H1 (cell line): ENCODE data around the gene RNMT. TPM values are rescaled to one million over a fixed set of nuclear protein-coding genes. Genes with fewer than 3 reads are reported as not detected.

Experiments
- CTCF ChIA-PET: fragments of 300-600 bp; sonication (Branson Sonifier 250); formaldehyde crosslinking; loops from one replicate; lab custom pipeline; 2021; ENCODE audit not compliant: partially characterized antibody; lab: Charles Lee
- POLR2A ChIA-PET: fragments of 300-600 bp; sonication (Branson Sonifier 250); formaldehyde crosslinking; loops from one replicate; lab custom pipeline; 2021; ENCODE audit warnings: inconsistent platforms; ENCODE audit not compliant: partially characterized antibody; lab: Charles Lee
- DNase-seq, 2 experiments: peaks; one replicate each; pipeline versions ENCODE4 v3.0.0 to v3.0.0-alpha.2; 2010 to 2022; ENCODE audit warnings: low spot score in 2 of 2, low read depth in 1 of 2, mixed read lengths in 1 of 2
- FAIRE-seq: peaks from 2 replicates; lab custom pipeline; 2011; peaks lifted over from hg19 to GRCh38; lab: Jason Lieb, UNC
- H2AFZ ChIP-seq: 2 replicates; pipeline ENCODE4 v1.8.1; 2012; ENCODE audit warnings: low read length, inconsistent platforms
- H2AK5ac ChIP-seq: 2 replicates; pipeline ENCODE4 v1.6.1; 2013; ENCODE audit warnings: low read depth, low read length
- H2BK120ac ChIP-seq: replicated peaks from 2 replicates; pipeline ENCODE3; 2013; ENCODE audit warnings: low read depth, low read length, inconsistent platforms
- H2BK12ac ChIP-seq: 2 replicates; pipeline ENCODE4 v1.6.1; 2013; ENCODE audit warnings: low read depth, low read length
- H2BK15ac ChIP-seq: 2 replicates; pipeline ENCODE4 v1.6.1; 2013; ENCODE audit warnings: low read length
- H2BK20ac ChIP-seq: 2 replicates; pipeline ENCODE4 v1.6.1; 2013; ENCODE audit warnings: low read length
- H2BK5ac ChIP-seq: 2 replicates; pipeline ENCODE4 v1.6.1; 2013; ENCODE audit warnings: low read depth, low read length
- H3K14ac ChIP-seq: 2 replicates; pipeline ENCODE4 v1.6.1; 2013; ENCODE audit warnings: inconsistent platforms; ENCODE audit not compliant: insufficient read length
- H3K18ac ChIP-seq: 2 replicates; pipeline ENCODE4 v1.6.1; 2013; ENCODE audit warnings: low read length; ENCODE audit errors: extremely low read depth
- H3K23ac ChIP-seq: 2 replicates; pipeline ENCODE4 v1.6.1; 2013; ENCODE audit warnings: inconsistent platforms; ENCODE audit not compliant: insufficient read length
- H3K23me2 ChIP-seq: 2 replicates; pipeline ENCODE4 v1.6.1; 2013; ENCODE audit warnings: low read depth, low read length
- H3K27ac ChIP-seq: 2 replicates; pipeline ENCODE4 v1.6.1; 2011; ENCODE audit warnings: low read depth, low read length, inconsistent platforms
- H3K27me3 ChIP-seq, 4 experiments: replicated peaks in 1 of 4; 1 replicate in 1 of 4; 2 replicates in 3 of 4; pipeline versions ENCODE4 v1.6.1 to v1.8.1; 2011 to 2013; ENCODE audit warnings: low read length in 3 of 4, mild to moderate bottlenecking in 3 of 4, inconsistent platforms in 2 of 4, mixed read lengths in 2 of 4, moderate library complexity in 1 of 4; ENCODE audit not compliant: control insufficient read depth in 3 of 4, insufficient read depth in 3 of 4; ENCODE audit errors: extremely low read depth in 1 of 4
- H3K36me3 ChIP-seq, 4 experiments: 2 replicates each; pipeline versions ENCODE4 v1.6.1 to v1.8.1; 2011 to 2013; ENCODE audit warnings: mild to moderate bottlenecking in 4 of 4, low read length in 3 of 4, moderate library complexity in 2 of 4, control low read depth in 1 of 4, inconsistent platforms in 1 of 4; ENCODE audit not compliant: insufficient read depth in 4 of 4, control insufficient read depth in 2 of 4
- H3K4ac ChIP-seq: replicated peaks from 2 replicates; pipeline ENCODE3; 2013; ENCODE audit warnings: low read length, low read depth, mixed read lengths, inconsistent platforms; ENCODE audit not compliant: insufficient read length
- H3K4me1 ChIP-seq, 4 experiments: replicated peaks in 1 of 4; 1 replicate in 1 of 4; 2 replicates in 3 of 4; pipeline versions ENCODE4 v1.6.1 to v1.8.1; 2011 to 2013; ENCODE audit warnings: low read length in 3 of 4, inconsistent platforms in 2 of 4, mixed read lengths in 1 of 4; ENCODE audit not compliant: insufficient read depth in 4 of 4, control insufficient read depth in 3 of 4
- H3K4me2 ChIP-seq, 2 experiments: 2 replicates each; pipeline versions ENCODE4 v1.6.1 to v1.8.1; 2011 to 2013; ENCODE audit warnings: low read depth in 2 of 2, low read length in 2 of 2, control low read depth in 1 of 2, inconsistent platforms in 1 of 2, mild to moderate bottlenecking in 1 of 2; ENCODE audit not compliant: insufficient read depth in 1 of 2
- H3K4me3 ChIP-seq, 4 experiments: fragments of 200-600, 300-600 bp in 1 of 4; sonication (generic), shearing (Covaris generic), sonication (Bioruptor Twin) in 1 of 4; 2 replicates each; pipeline versions ENCODE4 v1.5.1 to v1.8.1; 2011 to 2016; ENCODE audit warnings: low read length in 4 of 4, low read depth in 3 of 4, control low read depth in 2 of 4, inconsistent platforms in 2 of 4, mild to moderate bottlenecking in 2 of 4, mixed read lengths in 1 of 4, moderate library complexity in 1 of 4; ENCODE audit not compliant: insufficient read depth in 2 of 4; ENCODE audit errors: extremely low read depth in 1 of 4
- H3K56ac ChIP-seq: replicated peaks from 2 replicates; pipeline ENCODE3; 2013; ENCODE audit warnings: low read depth, mild to moderate bottlenecking, mixed read lengths, low read length, inconsistent platforms; ENCODE audit not compliant: insufficient read length
- H3K79me1 ChIP-seq: 2 replicates; pipeline ENCODE4 v1.6.1; 2013; ENCODE audit warnings: low read depth, low read length, control low read depth
- H3K79me2 ChIP-seq, 2 experiments: 2 replicates each; pipeline versions ENCODE4 v1.6.1 to v1.8.1; 2012 to 2013; ENCODE audit warnings: low read length in 2 of 2, mild to moderate bottlenecking in 2 of 2, inconsistent platforms in 1 of 2; ENCODE audit not compliant: insufficient read depth in 2 of 2, control insufficient read depth in 1 of 2
- H3K9ac ChIP-seq, 4 experiments: replicated peaks in 1 of 4; 1 replicate in 1 of 4; 2 replicates in 3 of 4; pipeline versions ENCODE4 v1.6.1 to v1.8.1; 2011 to 2013; ENCODE audit warnings: low read depth in 3 of 4, low read length in 3 of 4, control low read depth in 2 of 4, mild to moderate bottlenecking in 2 of 4, moderate library complexity in 2 of 4, inconsistent platforms in 1 of 4; ENCODE audit errors: extremely low read depth in 1 of 4
- H3K9me3 ChIP-seq, 2 experiments: 2 replicates each; pipeline versions ENCODE4 v1.6.1 to v1.8.1; 2012 to 2013; ENCODE audit warnings: mild to moderate bottlenecking in 2 of 2, moderate library complexity in 2 of 2, control low read depth in 1 of 2, inconsistent platforms in 1 of 2, low read depth in 1 of 2, low read length in 1 of 2, mixed read lengths in 1 of 2; ENCODE audit not compliant: insufficient read depth in 2 of 2
- H4K20me1 ChIP-seq, 2 experiments: replicated peaks in 1 of 2; 2 replicates each; pipeline versions ENCODE3 to v1.8.1; 2011 to 2013; ENCODE audit warnings: inconsistent platforms in 2 of 2, low read length in 2 of 2, mild to moderate bottlenecking in 1 of 2; ENCODE audit not compliant: insufficient read depth in 2 of 2, control insufficient read depth in 1 of 2
- H4K5ac ChIP-seq: 2 replicates; pipeline ENCODE4 v1.6.1; 2013; ENCODE audit warnings: low read length, low read depth, mixed read lengths, inconsistent platforms; ENCODE audit not compliant: insufficient read length
- H4K8ac ChIP-seq: 2 replicates; pipeline ENCODE4 v1.8.0; 2013; ENCODE audit warnings: mild to moderate bottlenecking, moderate library complexity, low read length, inconsistent platforms; ENCODE audit not compliant: insufficient read depth; ENCODE audit errors: extremely low read depth
- H4K91ac ChIP-seq: replicated peaks from 2 replicates; pipeline ENCODE3; 2013; ENCODE audit warnings: low read length, mixed read lengths, inconsistent platforms; ENCODE audit not compliant: insufficient read length
- EZH2 ChIP-seq: fragments of 200-600 bp; sonication (generic); IDR thresholded peaks from 2 replicates; pipeline ENCODE4 v1.7.1; 2012; ENCODE audit warnings: low read depth, mild to moderate bottlenecking, moderate library complexity, low read length, inconsistent platforms; ENCODE audit not compliant: severe bottlenecking
- NANOG ChIP-seq: IDR thresholded peaks from 2 replicates; pipeline ENCODE4 v1.6.1; 2011; ENCODE audit warnings: low read length, low read depth, mild to moderate bottlenecking, inconsistent platforms; ENCODE audit not compliant: insufficient read depth, poor library complexity, severe bottlenecking
- POLR2AphosphoS5 ChIP-seq: IDR thresholded peaks from 2 replicates; pipeline ENCODE4 v1.6.1; 2011; ENCODE audit warnings: low read depth, low read length
- POU5F1 ChIP-seq: IDR thresholded peaks from 2 replicates; pipeline ENCODE4 v1.6.1; 2011; ENCODE audit warnings: low read depth, mild to moderate bottlenecking, low read length, moderate library complexity
- RAD21 ChIP-seq, 2 experiments: IDR thresholded peaks in 1 of 2; conservative IDR thresholded peaks in 1 of 2; 2 replicates each; pipeline ENCODE4 v1.6.1; 2011; ENCODE audit warnings: low read depth in 2 of 2, low read length in 2 of 2, improper control_type of control experiment in 1 of 2, inconsistent platforms in 1 of 2, mild to moderate bottlenecking in 1 of 2, moderate library complexity in 1 of 2
- SP1 ChIP-seq: IDR thresholded peaks from 2 replicates; pipeline ENCODE4 v1.6.1; 2011; ENCODE audit warnings: low read depth, low read length
- SUZ12 ChIP-seq: fragments of 200-600 bp; sonication (generic); IDR thresholded peaks from 2 replicates; pipeline ENCODE4 v1.6.1; 2012; ENCODE audit warnings: mild to moderate bottlenecking, inconsistent platforms, low read length, moderate library complexity, mixed read lengths
- TAF7 ChIP-seq: optimal IDR thresholded peaks from 2 replicates; pipeline ENCODE3; 2011; ENCODE audit warnings: low read depth, mild to moderate bottlenecking, inconsistent platforms, low read length, moderate library complexity, borderline replicate concordance
- TEAD4 ChIP-seq: IDR thresholded peaks from 2 replicates; pipeline ENCODE4 v1.6.1; 2012; ENCODE audit warnings: low read depth, low read length, inconsistent platforms, mixed read lengths
- YY1 ChIP-seq: IDR thresholded peaks from 2 replicates; pipeline ENCODE4 v1.6.1; 2011; ENCODE audit warnings: low read depth, mild to moderate bottlenecking, low read length
- WGBS, 2 experiments: shearing (Covaris generic) in 1 of 2; methylation state at CpG; one replicate each; pipeline versions ENCODE4 v1.1.6 to v1.1.7; 2013 to 2015; ENCODE audit warnings: low lambda C conversion rate in 2 of 2, mixed read lengths in 2 of 2, inconsistent platforms in 1 of 2, low coverage in 1 of 2, missing lambda C conversion rate in 1 of 2; ENCODE audit not compliant: insufficient replicate concordance in 2 of 2, insufficient coverage in 1 of 2, insufficient read length in 1 of 2; ENCODE audit errors: extremely low coverage in 1 of 2, missing lambda C conversion rate in 1 of 2; 5-methylcytosine and 5-hydroxymethylcytosine counted together
- polyA plus RNA-seq, 7 experiments: library from polyadenylated mRNA; depleted of rRNA in 3 of 7; stranded (reverse) in 5 of 7; unstranded in 2 of 7; fragments of >200 nt in 5 of 7; fragments of 200-250 nt in 2 of 7; gene quantifications; 1 replicate in 5 of 7; 2 replicates in 1 of 7; 4 replicates in 1 of 7; pipeline versions ENCODE4 v1.2.1 to v1.2.3, GENCODE V29; 2011 to 2013; ENCODE audit warnings: missing spikeins in 2 of 7, mixed read lengths in 2 of 7
- total RNA-seq: library from RNA; stranded (reverse); fragmentation: NEBNext Ultra II Directional; extraction: Animal tissue kit (Norgen Biotek cat#: 25700); gene quantifications from 2 replicates; pipeline ENCODE4 v1.2.1, GENCODE V29; 2021
- TF ChIP-seq, protein P1 (sequence below), 3 experiments: IDR thresholded peaks; 1 replicate in 2 of 3; 2 replicates in 1 of 3; pipeline versions ENCODE4 v1.5.1 to v1.6.1; 2011; ENCODE audit warnings: low read length in 3 of 3, mild to moderate bottlenecking in 3 of 3, inconsistent platforms in 2 of 3, low read depth in 1 of 3, moderate library complexity in 1 of 3; ENCODE audit not compliant: insufficient read depth in 1 of 3; ENCODE audit errors: control extremely low read depth in 1 of 3

RNMT gene
- total and polyA plus RNA-seq, 2 of the 8 experiments (the other 6 are each of a cell fraction or from before 2014, with no cell fraction given) = 25.3 to 63.5 TPM

- Histone ChIP-seq H3K4me1 (no peaks in the 10 kb centered on the region), H3K14ac (no peak overlapping the region), H3K4me2 (no peak overlapping the region), H3K56ac (no peak overlapping the region), H2BK5ac (no peak overlapping the region), H3K36me3 (peaks cover 0 to 3% (median 0%) of the 10 kb centered on the region in 4 experiments; a peak in 1 of 8 replicates), H3K9me3 (peaks cover 12 to 13% of the 10 kb centered on the region in 2 experiments), H2BK120ac (no peak overlapping the region), H3K79me1 (peaks cover 2% of the 10 kb centered on the region; the same call in 1 of the 2 replicates), H3K4ac (no peak overlapping the region), H4K20me1 (peaks cover 0 to 2% of the 10 kb centered on the region in 2 experiments), H3K23me2 (0 out of 2 replicates have a peak, but pooled peaks cover 1% of the 10 kb centered on the region), H2BK20ac (no peak overlapping the region), H2AK5ac (no peak overlapping the region), H3K9ac (no peak overlapping the region), H4K8ac (no peak overlapping the region), H2BK12ac (no peak overlapping the region), H4K91ac (no peak overlapping the region), H2BK15ac (no peak overlapping the region), H2AFZ (no peak overlapping the region), H3K27ac (no peak overlapping the region), H3K27me3 (no peaks in the 10 kb centered on the region), H4K5ac (no peak overlapping the region), H3K18ac (no peak overlapping the region), H3K79me2 (peaks cover 0 to 31% of the 10 kb centered on the region in 2 experiments; a peak in 3 of 4 replicates), H3K23ac (no peak overlapping the region), H3K4me3 (no peak overlapping the region)
- POLR2A ChIA-PET = no interaction called here
- WGBS, 2 experiments = 61% methylated on average over 5 of the region's 5 CpGs; no CpG with 5 or more reads in 1 of the 2 experiments
- CTCF ChIA-PET = interaction anchor here (0.7 to 2.2 kb wide), 9 partner anchors 10 to 57 kb away, joined by 3 to 8 read pairs (median 4); no protein-coding TSS in a partner anchor
- DNase-seq (peak; percentile 17 to 61), FAIRE-seq (peak; percentile 78)
- no peak for TF ChIP-seq POLR2AphosphoS5
- TF ChIP-seq, protein P1, sequence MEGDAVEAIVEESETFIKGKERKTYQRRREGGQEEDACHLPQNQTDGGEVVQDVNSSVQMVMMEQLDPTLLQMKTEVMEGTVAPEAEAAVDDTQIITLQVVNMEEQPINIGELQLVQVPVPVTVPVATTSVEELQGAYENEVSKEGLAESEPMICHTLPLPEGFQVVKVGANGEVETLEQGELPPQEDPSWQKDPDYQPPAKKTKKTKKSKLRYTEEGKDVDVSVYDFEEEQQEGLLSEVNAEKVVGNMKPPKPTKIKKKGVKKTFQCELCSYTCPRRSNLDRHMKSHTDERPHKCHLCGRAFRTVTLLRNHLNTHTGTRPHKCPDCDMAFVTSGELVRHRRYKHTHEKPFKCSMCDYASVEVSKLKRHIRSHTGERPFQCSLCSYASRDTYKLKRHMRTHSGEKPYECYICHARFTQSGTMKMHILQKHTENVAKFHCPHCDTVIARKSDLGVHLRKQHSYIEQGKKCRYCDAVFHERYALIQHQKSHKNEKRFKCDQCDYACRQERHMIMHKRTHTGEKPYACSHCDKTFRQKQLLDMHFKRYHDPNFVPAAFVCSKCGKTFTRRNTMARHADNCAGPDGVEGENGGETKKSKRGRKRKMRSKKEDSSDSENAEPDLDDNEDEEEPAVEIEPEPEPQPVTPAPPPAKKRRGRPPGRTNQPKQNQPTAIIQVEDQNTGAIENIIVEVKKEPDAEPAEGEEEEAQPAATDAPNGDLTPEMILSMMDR (IDR thresholded peaks at IDR 0.05; ENCODE audit: control extremely low read depth in 1 of 3, insufficient read depth in 1 of 3, low read depth in 1 of 3, low read length in 3 of 3) = peak; percentile 39 to 65 (median 64); a peak in 3 of 4 replicates
- no peak for TF ChIP-seq YY1
- peak; percentile 21 to 37; a peak in 3 of 4 replicates for TF ChIP-seq RAD21 (IDR thresholded peaks at IDR 0.05 in 1 of 2, conservative IDR thresholded peaks at IDR 0.05 in 1 of 2; ENCODE audit: low read depth in 2 of 2, low read length in 2 of 2)
- TF ChIP-seq POU5F1 = no peak
- TF ChIP-seq NANOG = no peak
- no peak for TF ChIP-seq SP1
- TF ChIP-seq SUZ12 = no peak
- TF ChIP-seq TAF7 = no peak
- TF ChIP-seq TEAD4 = peak; percentile 69
- TF ChIP-seq EZH2 = no peak
Observed at GRCh38 chr18:13680612-13681011, 45.9 kb upstream of the RNMT start.
